GM12865 (cell line): Measurements from ENCODE around the gene CASZ1.

Source experiments
- DNase-seq: peaks from one replicate; pipeline ENCODE4 v3.0.0; 2010; ENCODE audit warnings: low read depth
- H3K4me3 ChIP-seq: 2 replicates; pipeline ENCODE4 v1.5.1; 2011; ENCODE audit warnings: mild to moderate bottlenecking, low read depth, low read length, control low read depth
- CTCF ChIP-seq: IDR thresholded peaks from 2 replicates; pipeline ENCODE4 v1.5.1; 2011; ENCODE audit warnings: low read length, control low read depth, low read depth, inconsistent platforms; ENCODE audit not compliant: insufficient read depth; ENCODE audit errors: missing control alignments

The CASZ1 gene

GRCh38 chr1:10607228-10607627 lies 189.2 kb downstream of the CASZ1 start:
- no peak for DNase-seq

GRCh38 chr1:10606064-10606463 lies 190.4 kb downstream of the CASZ1 start:
- no peak overlapping the region for H3K4me3 ChIP-seq
- no peak for TF ChIP-seq CTCF
- DNase-seq: no peak

More at GRCh38 chr1:10607228-10607627, 189.2 kb downstream of the CASZ1 start:
- TF ChIP-seq CTCF: no peak
- H3K4me3 ChIP-seq: no peak overlapping the region

- no peak for DNase-seq
- no peak overlapping the region for H3K4me3 ChIP-seq
- no peak for TF ChIP-seq CTCF
Measured at GRCh38 chr1:10604966-10605365, 191.5 kb downstream of the CASZ1 start.

DNA sequence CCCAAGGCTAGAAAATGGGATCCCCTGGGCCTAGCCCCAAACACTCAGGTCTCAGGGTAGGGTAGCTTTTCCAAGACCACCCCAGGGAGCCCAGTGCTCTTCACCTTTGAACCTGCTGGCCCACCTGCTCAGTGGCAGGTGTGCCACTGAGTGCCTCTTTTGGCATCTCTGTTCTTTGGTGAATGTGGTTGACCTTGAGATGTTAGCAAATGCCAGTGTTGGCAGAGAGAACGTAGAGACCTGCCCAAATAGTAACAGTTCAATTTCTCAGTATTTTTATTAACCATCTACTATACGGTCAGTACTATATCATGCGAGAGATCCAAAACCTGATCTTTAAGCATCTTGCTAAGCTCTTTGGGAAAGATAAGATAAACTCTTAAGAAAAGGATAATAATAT lies 193.5 kb downstream of the CASZ1 start:
- no peak for TF ChIP-seq CTCF
- DNase-seq: no peak
- no peak overlapping the region for H3K4me3 ChIP-seq

DNA sequence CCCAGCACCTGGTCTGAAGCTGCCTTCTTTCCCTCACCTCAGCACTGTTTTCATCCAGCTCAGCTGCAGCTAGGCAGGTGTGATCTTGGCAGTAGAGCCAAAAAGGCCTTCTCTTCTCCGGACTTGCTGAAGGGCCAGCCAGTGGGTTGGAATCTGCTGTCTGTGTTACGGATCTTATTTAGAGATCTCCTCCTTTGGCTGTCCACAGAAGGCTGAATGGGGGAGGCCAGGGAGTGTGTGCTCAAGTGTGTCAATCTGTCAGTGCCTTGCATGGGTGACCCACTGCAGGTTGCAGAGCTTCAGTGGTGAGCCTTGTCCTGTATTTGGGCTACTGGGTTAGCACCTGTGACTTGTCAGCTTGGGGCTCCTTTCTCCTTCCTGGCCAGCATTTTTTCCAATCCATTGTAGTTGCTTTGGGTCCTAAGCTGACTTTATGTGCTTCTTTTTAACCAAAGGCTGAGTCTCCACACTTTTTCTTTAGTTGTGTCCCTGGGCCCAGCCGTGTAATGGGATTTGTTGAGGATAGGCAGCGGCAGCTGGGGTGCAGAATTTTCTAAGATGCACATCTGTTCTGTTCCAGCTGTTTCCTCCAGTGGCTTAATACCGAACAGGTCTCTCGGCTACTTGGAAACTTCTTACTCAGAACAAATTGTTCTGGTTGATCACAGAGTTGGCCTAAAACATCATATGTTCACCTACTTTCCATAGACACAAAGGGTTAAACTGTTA lies 194.9 kb downstream of the CASZ1 start:
- TF ChIP-seq CTCF: no peak
- no peak for DNase-seq
- H3K4me3 ChIP-seq: no peak overlapping the region

DNA sequence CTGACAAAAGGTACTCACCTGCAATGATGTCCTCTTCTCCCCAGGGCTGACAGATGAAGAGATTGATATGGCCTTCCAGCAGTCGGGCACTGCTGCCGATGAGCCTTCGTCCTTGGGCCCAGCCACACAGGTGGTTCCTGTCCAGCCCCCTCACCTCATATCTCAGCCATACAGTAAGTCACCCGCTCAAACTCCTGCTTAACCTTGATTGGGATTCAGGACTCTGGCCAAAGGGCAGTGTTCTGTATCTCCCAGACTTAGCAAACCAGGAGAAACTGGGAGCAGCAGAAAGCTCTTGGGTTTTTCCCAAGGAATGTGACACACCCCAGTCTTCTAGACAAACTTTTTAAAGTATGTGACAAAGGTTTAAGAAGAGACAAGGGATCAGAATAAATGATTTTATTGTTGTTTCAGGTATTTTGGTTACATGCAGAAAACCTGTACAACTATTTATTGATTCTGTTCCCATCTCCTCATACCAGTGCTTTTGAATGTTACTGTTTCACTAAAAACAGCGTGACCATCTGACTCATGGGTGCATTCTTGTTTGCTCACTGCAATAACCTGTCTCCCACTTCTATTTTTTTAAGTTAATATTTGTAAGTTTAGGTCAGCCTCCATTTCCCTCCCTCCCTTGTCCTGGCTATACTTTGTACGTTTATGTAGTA lies 197.1 kb downstream of the CASZ1 start:
- no peak for TF ChIP-seq CTCF
- no peak for DNase-seq
- no peak overlapping the region for H3K4me3 ChIP-seq

DNA sequence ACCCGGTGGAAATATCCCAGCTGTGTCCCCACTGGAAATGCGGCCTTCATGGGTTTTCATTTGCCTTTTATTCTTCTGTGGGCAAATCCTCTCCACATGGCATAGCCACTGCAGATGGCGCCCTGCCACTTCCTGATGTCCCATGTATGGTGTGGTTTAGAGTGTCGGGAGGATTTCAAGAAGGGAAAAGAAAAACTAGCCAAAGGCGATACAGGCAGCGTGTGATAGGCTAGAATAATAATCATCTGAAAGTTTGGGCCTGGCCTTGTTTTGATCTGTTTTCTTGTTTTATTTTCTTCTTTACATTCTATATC lies 198.1 kb downstream of the CASZ1 start:
- TF ChIP-seq CTCF: no peak
- no peak for DNase-seq
- no peak overlapping the region for H3K4me3 ChIP-seq
